GM13976 (cell line): Measurements from ENCODE around the gene C16orf46.

ENCODE experiments used
- DNase-seq: peaks from one replicate; pipeline ENCODE4 v3.0.0; 2012; ENCODE audit warnings: low spot score
- CTCF ChIP-seq: IDR thresholded peaks from 2 replicates; pipeline ENCODE4 v1.5.1; 2012; ENCODE audit warnings: borderline replicate concordance, mild to moderate bottlenecking; ENCODE audit not compliant: insufficient read depth; ENCODE audit errors: extremely low read depth, missing control alignments, control extremely low read depth
- in situ Hi-C: fragments of 300-500 bp; cut with MboI; formaldehyde crosslinking; loops from one replicate; pipeline ENCODE4 v1.12.0; 2022; ENCODE audit warnings: low sequenced_read_pairs, mixed read lengths, inconsistent platforms; ENCODE audit not compliant: unreplicated experiment

The C16orf46 gene

DNA sequence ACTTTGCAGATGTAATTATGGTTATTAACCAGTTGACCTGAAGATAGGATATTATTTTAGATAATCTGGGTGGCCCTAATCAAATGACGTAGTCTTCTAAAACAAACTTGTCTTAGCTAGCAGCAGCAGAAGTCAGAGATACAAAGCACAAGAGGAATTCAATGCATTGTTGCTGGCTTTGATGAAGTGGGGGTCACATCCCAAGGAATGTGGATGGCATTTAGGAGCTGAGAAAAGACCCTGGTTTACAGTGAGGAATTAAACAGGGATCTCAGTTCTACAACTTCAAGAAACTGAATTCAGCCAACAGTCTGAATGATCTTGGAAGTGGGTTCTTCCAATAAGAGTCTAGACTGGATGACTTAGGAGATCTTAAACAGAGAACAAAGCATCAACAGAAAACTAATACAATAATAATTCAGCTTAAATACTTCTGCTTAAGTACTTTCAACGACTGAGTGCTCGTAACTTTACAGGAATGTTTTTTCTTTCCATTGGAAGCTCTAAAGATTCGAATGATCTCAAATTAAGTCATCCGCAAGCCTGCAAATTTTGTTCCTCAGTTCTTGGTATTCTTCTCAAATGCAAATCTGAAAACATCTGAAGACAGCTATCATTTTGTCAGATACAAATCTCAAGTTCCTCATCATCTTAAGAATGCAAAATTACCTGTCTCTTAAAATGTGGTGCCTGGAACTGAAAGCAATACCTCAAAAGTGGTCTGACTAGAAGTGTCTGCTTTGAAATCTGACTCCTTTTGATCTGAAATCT lies 3.3 kb downstream of the C16orf46 start:
- no peak for DNase-seq
- in situ Hi-C loops, result no loop called here
- no peak for TF ChIP-seq CTCF

DNA sequence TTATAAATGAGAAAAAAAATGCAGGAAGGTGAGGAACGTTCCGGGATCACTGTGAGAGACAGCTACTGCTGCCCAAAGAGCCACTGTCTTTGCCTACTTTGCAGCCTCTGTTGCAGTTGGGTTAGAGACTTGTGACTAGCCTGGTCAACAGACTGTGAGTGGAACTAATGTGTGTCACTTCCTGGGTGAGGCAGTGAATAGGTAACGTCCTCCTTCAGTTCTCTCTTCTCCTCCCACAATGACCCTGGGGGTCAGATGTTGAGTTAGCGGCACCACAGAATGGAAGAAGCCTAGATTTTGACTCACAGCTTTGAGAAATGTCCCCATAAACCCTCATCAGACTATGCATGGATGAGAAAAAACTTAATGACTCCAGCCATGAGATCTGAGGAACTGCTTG lies 5.2 kb downstream of the C16orf46 start:
- in situ Hi-C loops, result no loop called here
- no peak for TF ChIP-seq CTCF
- no peak for DNase-seq

- in situ Hi-C loops, result no loop called here
- DNase-seq, result no peak
- no peak for TF ChIP-seq CTCF
These were observed 6.1 kb downstream of the C16orf46 start for GRCh38 chr16:81070979-81071378.

GRCh38 chr16:81069063-81069462 lies 8.0 kb downstream of the C16orf46 start:
- no peak for DNase-seq
- no peak for TF ChIP-seq CTCF
- in situ Hi-C loops, result no loop called here

GRCh38 chr16:81067166-81067565 lies 9.9 kb downstream of the C16orf46 start:
- no peak for DNase-seq
- no peak for TF ChIP-seq CTCF
- in situ Hi-C loops, result no loop called here

GRCh38 chr16:81066681-81067080 lies 10.4 kb downstream of the C16orf46 start:
- TF ChIP-seq CTCF, result no peak
- in situ Hi-C loops, result no loop called here

DNA sequence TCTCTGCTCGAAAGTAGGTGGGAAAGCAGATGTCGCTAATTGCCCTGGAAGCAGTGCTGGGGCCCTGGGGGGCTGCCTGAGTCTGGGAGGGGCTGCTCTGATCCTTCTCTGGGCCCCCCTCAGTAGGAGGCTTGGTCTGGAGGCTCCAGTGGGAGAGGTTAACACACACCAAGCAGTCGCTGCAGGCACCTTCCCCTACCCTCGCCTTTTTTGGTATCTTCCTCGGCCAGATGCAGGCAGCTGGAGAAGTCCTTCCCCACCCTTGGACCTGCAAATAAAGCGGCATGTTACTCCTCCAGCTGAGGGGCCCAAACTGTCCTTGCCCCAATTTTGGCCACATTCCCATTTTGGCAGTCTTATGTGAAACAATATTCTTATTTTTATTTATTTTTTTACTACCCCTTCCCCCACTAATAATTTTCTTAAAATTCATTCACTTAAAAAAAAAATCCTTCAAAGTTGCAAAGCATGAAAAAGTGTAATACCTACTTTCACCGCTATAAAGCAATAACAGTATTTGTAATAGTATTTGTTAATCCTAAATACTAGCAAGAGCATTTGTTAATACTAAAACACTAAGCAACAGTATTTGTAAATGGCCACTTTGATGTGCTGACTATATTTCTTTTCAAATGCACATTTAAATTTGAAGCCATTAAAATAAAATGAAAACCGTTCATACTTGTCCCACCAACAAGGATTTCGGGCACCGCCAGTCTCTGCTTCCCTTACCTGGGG lies 15.0 kb downstream of the C16orf46 start:
- in situ Hi-C loops, result no loop called here
- no peak for TF ChIP-seq CTCF
- no peak for DNase-seq

More at GRCh38 chr16:81066681-81067080, 10.4 kb downstream of the C16orf46 start:
- DNase-seq, result no peak
